DMS 273 treated with DMSO at 0.1 percent for 48 hours (cell line): ENCODE measurements around the gene COG7.
"Not testable (repeated sequence)": the region's sequence is repeated elsewhere in the genome, so short reads cannot be mapped to it uniquely, and the experiment has no call there.

Source experiments
- DNase-seq: peaks from one replicate; lab custom pipeline; 2025; lab: John Stamatoyannopoulos, UW

COG7 gene

DNA sequence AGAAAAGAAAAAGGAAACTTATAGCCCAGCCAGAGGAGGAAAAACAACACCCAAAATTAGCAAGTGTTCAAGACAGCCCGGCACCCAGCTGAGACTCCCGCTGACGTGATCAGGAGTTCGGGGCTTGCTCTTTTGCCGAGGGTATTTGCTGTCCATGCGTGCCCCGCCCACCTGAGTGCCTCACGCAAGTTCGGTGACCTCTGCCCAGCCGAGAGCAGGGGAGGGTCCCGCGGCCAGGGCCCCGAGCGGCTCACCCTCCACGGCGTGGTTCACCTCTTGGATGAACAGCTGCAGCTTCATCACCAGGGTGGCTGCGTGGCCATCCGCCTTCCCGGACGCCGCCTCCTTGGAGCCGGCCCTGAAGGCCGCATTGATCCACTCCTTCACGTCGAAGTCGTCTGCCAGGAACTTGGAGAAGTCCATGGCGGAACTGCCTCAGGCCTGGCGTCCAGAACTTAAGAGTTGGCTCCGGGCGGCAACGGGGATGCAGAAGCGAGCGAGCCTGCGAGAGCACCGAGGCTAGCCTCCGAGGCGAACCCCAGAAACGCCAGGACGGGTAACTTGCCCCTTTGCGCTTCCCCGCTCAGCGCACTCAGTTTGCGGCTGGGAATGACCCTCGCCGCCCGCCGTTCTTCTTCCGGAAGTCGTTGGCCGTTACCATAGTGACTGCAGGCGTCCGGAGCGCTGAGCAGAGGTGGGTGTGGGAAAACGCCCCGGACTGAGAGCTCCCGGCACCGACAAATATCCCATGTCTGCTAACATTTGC lies at the start of gene COG7:
COG7 (minus strand) TSS at position 618 of the 766 bp plus-strand sequence; CDS start at position 423, 195 bp downstream.
- DNase-seq: peak; percentile 64

DNA sequence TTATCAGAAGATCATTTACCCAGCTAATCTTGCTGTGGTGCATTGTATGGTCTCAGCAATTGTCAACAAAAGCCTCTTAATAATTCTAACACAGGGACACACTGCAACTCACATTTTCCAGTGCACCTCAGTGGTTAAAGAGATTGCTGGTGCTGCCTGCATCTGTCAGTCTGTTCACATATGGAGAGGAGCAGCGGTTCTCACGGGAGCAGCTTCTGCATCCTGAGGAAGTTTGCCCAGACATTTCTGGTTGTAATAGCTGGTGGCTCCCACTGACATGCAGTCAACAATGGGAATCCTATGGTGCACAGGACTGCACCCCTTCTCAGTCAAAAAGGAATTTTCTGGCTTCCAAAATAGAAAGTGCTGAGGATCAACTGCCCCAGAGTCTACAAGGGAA lies 49.5 kb upstream of the COG7 start:
- no peak for DNase-seq

GRCh38 chr16:23501291-23501690 lies 48.3 kb upstream of the COG7 start:
- no peak for DNase-seq

DNA sequence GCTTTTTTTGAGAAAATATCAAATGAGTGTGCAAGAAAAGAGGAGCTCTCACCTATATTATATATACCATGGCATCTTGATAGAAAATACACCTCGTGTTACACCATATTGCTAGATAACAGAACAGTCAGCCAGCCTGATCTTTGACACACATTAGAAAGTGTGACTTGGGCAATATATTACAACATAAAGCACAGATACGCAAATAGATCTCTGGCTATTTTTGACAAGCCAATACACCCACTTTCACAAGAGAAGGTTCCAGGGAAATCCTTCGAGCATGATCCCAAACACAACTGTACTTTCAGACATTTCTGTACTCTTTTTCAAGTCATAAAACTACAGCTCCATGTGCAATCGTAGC lies 47.9 kb upstream of the COG7 start:
- DNase-seq: no peak

DNA sequence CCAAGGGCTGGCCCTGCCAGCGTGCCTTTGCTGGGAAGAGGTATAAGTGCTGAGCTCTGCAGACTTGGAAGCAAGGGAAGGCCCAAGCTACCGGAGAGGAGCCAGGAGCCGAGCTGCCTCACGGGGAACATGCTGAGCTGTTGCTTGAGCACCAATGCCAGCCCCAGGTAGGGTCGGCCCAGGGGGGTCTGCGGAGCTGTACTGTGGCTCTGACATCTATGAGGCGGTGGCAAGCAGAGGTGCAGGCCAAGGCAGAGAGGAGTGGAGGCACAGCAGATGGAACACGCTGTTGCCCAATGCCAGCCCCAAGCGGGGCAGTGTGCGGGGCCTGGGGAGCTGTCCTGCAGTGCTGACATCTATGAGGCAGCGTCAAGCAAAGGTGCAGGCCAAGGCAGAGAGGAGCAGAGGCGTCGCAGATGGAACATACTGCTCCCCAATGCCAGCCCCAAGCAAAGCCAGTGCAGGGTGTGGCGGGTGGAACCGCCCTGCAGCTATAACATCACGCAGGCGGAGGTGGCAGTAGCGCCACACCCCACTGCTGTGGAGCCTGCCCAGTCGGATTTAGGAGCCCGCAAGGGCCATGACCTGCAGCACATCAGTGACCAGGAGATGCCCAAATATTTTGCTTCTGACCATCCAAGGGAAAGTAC lies 47.3 kb upstream of the COG7 start:
- no peak for DNase-seq

GRCh38 chr16:23499801-23500200 lies 46.8 kb upstream of the COG7 start:
- no peak for DNase-seq

DNA sequence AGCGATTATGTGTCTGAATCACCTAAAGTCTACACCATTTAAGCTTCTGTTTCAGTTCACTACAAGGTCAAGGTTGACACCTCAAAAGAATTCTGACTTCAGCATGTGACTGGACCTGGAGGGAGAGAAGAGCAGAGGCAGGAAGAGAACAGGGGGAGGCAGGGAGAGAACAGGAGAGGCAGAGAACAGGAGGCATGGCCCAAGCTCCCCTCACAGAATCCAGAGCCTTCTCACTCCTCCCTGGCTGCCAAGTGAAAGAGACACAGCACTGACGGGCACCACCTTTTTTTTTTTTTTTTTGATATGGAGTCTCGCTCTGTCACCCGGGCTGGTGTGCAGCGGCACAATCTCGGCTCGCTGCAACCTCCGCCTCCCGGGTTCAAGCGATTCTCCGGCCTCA lies 45.9 kb upstream of the COG7 start:
- DNase-seq: no peak

DNA sequence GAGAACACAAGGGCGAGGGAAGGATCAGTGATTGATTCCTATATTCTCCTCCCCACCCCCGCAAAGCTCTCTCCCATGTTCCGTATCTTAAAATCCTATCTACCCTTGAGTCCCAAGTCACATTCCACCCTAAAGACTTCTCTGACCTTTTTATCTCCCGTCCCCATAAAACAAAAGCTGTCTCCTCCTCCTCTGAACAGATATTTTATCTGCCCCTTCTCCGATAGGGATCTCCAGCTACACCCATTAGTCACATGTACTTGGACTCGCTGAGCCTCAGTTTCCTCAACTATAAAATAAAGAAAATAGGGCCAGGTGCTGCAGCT lies 44.5 kb upstream of the COG7 start:
- no peak for DNase-seq

DNA sequence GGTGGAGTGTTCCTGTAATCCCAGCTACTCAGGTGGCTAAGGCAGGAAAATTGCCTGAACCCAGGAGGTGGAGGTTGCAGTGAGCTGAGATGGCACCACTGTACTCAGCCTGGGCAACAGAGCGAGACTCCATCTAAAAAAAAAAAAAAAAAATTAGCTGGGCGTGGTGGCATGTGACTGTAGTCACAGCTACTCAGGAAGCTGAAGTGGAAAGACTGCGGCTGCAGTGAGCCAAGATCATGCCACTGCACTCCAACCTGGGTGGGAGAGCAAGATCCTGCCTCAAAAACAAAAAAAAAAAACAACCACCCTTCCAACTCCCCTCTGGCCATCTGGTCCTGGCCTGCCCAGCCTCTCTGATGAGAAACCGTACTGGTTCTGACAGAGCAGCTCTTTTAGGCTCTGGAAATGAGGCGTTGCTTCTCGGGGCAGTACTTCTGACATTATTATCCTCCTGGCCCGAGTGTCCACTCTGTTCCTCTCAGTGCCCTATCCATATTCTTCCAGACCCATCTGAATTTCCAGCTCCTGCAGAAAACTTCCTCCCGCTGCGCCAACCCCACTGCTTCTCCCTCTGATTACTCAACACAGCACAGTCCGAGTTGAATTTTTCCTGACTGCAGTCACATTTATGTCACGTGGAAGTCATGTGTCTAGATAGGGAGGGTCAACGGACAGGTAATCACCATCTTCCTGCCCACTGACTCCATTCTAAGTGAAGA lies 44.0 kb upstream of the COG7 start:
- DNase-seq: no peak

DNA sequence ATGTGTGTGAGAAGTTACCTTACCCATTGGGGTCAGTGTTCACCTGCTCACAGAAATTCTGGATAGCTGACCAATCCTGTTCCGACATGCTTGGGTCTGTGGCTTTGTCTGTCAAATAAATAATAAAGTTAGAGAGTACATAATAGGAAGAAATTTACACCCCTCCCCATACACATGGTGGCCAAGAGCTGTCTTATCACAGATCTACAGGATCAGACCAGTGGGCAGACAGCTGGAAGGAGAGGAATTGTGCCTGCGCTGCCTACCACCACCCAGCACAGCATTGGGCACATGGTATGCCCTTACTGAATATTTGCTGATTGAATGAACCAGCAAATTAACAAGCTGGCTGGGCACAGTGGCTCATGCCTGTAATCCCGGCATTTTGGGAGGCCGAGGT lies 42.7 kb upstream of the COG7 start:
- no peak for DNase-seq

DNA sequence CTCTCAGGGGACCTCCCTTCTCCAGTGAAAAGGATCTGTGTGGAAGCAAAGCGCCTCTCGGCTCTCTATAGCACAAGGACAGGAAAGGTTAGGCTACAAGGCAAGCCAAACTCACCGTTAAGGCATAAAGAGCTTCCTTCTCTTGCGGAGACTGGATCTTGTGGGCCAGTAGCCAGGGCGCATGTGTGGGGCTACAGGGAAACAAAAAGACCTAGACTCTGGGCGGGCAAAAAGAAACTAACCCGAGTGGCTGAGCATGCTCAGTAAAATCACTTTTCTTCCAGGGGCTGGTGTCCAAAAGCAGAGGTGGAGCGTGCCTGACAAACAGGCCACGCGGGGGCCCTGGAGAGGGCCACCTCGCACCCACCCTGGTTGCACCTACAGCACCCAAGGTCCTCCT lies 41.2 kb upstream of the COG7 start:
- DNase-seq: no peak

- no peak for DNase-seq
Measured at GRCh38 chr16:23491490-23492391, 38.8 kb upstream of the COG7 start.

- DNase-seq: no peak
Measured at GRCh38 chr16:23486480-23486879, 33.5 kb upstream of the COG7 start.

GRCh38 chr16:23485841-23486240 lies 32.9 kb upstream of the COG7 start:
- DNase-seq: no peak

GRCh38 chr16:23485257-23485614 lies 32.2 kb upstream of the COG7 start:
- DNase-seq: no peak

- DNase-seq: no peak
Measured at GRCh38 chr16:23484510-23485256, 31.7 kb upstream of the COG7 start.

GRCh38 chr16:23483492-23483891 lies 30.5 kb upstream of the COG7 start:
- DNase-seq: not testable (repeated sequence)

GRCh38 chr16:23482778-23483177 lies 29.8 kb upstream of the COG7 start:
- DNase-seq: no peak

- no peak for DNase-seq
Measured at GRCh38 chr16:23480257-23480656, 27.3 kb upstream of the COG7 start.

GRCh38 chr16:23479138-23479537 lies 26.1 kb upstream of the COG7 start:
- no peak for DNase-seq

- DNase-seq: no peak
Measured at GRCh38 chr16:23478566-23478965, 25.6 kb upstream of the COG7 start.

DNA sequence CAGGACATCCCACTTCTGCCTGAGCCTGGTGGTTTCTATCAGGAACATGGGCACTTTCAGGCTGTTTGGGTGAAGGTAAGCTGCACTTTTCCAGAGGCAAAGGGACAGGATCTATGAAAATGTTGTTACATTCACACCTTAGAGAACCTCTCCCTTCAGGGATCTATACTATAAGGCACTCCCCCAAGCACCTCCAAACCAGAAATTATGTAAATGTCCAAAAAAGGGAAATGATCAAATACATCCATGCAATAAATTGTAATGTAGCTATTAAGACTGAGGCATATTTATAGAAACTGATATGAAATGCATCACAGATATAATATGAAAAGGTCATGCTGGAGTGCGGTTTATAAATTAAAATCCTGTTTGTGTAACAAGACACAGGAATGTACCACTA lies 23.3 kb upstream of the COG7 start:
- DNase-seq: no peak
